GM19099 (cell line): ENCODE results near the gene ZFX.

Experiments used
- POLR2A ChIP-seq: IDR thresholded peaks from 3 replicates; pipeline ENCODE4 v1.6.1; 2011; ENCODE audit warnings: low read depth; ENCODE audit not compliant: insufficient read length; ENCODE audit errors: extremely low read depth

ZFX gene

GRCh38 chrX:24241822-24242648 lies 92.5 kb downstream of the ZFX start:
- no peak for TF ChIP-seq POLR2A

DNA sequence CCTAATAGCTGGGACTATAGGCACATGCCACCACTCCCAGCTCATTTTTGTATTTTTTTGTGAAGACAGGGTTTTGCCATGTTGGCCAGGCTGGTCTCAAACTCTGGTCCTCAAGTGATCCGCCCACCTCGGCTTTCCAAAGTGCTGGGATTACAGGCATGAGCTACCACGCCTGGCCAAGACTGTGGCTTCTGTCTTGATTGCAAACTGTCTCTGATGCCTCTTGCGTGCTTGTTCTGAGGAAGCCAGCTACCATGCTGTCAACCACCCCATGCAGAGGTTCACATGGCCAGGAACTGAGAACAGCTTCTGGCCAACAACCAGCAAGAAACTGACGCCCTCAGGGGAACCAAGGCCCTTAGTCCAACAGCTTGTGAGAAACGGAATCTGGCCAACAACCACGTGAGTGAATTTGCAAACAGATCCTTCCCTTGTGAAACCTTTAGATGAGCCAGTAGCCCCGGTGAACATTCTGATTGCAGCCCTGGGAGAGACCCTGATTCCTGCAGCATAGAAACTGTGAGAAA lies 93.2 kb downstream of the ZFX start:
- TF ChIP-seq POLR2A: peak; percentile 54

DNA sequence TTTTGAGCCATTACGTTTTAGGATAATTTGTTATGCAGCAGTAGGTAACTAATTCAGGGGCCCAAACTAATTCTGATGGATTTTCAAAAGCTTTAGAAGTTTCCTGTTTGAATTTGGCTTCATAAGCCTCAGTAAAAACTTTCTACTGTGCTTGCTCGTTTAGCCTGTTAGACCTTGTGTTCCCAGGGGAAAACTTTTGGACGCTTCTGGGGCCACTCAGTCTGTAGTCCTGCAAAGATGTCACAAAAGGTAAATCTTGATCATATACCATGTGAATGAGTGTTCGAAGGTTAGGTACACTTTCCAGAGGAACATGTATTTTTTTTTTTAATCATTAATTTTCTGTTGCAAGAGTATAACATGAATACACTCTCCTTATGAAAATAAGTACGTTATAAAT lies 93.7 kb downstream of the ZFX start:
- TF ChIP-seq POLR2A: no peak

GRCh38 chrX:24243692-24244091 lies 94.2 kb downstream of the ZFX start:
- TF ChIP-seq POLR2A: no peak

GRCh38 chrX:24245202-24245601 lies 95.7 kb downstream of the ZFX start:
- no peak for TF ChIP-seq POLR2A

- no peak for TF ChIP-seq POLR2A
Measured at GRCh38 chrX:24248042-24248441, 98.5 kb downstream of the ZFX start.

DNA sequence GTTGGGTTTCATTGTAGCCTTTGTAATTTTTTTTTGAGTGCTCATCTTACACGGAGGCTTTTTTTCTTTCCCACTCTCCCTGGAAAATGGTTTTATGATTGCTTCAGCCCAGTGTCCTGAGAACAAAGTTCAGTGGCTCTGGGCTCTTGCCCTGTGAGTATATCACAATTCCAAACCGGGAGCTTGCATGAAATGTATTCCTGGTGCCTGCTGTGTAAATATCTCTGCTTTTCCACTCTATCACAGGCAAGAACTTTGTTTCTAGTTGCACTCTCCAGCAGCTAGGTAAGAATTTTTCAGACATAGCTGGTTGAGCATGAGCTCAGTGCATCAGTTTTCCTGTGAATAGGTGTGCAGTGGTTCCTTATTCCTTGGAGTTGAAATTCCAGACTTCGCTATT lies 103.5 kb downstream of the ZFX start:
- TF ChIP-seq POLR2A: no peak

GRCh38 chrX:24253469-24253868 lies 103.9 kb downstream of the ZFX start:
- TF ChIP-seq POLR2A: no peak

DNA sequence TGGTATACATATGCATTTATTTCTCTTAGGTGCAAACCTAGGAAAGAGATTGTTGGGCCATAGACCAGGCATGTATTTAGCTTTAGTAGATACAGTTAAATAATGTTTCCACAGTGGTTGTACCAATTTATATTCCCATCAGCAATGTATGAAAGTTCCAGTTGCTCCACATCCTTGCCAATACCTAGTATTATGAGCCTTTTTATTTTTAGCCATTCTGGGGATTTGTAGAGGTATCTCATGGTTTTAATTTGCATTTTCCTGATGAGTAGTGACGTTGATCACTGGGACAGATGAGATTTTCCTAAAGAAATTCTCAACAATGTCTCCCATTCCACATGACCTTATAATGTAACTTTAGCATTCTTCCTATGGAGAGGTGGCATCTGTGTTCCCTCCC lies 107.5 kb downstream of the ZFX start:
- no peak for TF ChIP-seq POLR2A

DNA sequence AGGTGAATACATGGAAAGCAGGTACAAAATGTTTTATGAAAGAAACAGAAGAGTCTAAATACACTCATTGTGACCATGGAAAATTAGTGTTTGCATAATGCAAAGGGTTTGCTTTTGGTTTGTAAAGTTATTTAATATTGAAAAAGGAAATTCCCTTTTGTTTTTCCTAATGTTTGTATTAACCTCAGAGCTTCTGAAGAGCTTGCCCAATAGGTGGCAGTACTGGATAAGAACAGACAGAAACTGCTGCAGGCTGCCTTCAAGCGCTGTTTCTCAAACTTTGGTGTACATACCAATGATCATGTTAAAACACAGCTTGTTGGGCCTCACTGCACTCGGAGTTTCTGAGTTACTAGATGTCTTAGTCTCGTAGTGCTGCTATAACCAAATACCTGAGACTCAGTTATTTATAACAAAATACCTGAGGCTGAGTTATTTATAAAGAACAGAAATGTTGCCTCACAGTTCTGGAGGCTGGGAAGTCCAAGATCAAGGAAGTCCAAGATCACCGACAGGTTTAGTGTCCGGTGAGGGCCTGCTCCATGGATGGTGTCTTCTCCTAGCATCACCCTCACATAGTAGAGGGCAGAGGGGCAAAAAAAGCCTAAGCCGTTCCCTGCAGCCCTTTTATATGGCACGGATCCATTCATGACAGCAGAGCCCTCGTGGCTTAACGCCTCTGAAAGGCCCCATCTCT lies 110.2 kb downstream of the ZFX start:
- no peak for TF ChIP-seq POLR2A

- no peak for TF ChIP-seq POLR2A
Measured at GRCh38 chrX:24260842-24261550, 111.5 kb downstream of the ZFX start.

DNA sequence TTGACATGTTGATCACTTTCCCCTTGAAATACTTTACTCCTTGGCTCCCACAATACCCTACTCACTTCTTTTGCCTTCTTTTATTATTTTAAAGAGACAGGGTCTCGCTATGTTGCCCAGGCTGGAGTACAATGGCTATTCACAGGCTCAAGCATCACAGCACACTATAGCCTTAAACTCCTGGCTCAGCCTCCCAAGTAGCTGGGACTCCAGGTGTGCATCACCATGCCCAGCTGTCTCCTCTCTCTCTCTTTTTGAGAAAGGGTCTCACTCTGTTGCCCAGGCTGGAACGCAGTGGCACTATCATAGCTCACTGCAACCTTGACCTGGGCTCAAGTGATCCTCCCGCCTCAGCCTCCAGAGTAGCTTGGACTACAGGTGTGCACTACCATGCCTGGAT lies 112.8 kb downstream of the ZFX start:
- TF ChIP-seq POLR2A: no peak

DNA sequence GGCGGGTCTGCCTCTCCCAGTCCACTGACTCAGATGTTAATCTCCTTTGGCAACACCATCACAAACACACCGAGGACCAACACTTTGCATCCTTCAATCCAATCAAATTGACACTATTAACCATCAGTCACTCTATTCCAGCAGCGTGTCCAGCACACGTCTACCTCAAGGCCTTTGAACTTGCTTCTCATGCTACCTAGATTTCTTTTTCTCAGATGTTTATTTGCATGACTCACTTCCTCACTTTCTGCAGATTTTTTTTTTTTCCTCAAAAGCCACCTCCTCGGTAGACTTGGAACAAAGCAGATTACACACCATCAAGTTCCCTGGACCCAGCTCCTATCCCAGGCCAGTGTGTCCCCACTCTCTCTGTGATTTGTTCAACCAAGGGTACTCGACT lies 114.9 kb downstream of the ZFX start:
- TF ChIP-seq POLR2A: no peak
